DND-41 (cell line): ENCODE results near the gene PIGBOS1.

Experiments used
- ATAC-seq: fragments of 200-7000 bp; cut with Tn5 transposase; 3 replicates; pipeline ENCODE4 v1.9.1; 2021; ENCODE audit warnings: low read depth; ENCODE audit not compliant: insufficient read depth
- DNase-seq: peaks from one replicate; pipeline ENCODE4 v3.0.0-alpha.2; 2020
- H2AFZ ChIP-seq: 2 replicates; pipeline ENCODE4 v1.6.0; 2012; ENCODE audit warnings: low read depth, low read length
- H3K27ac ChIP-seq: 2 replicates; pipeline ENCODE4 v1.5.1; 2012; ENCODE audit warnings: low read length, inconsistent platforms
- H3K27me3 ChIP-seq: fragments of 200-600 bp; sonication (generic); 2 replicates; pipeline ENCODE4 v1.6.0; 2012; ENCODE audit warnings: low read length, mild to moderate bottlenecking, inconsistent platforms; ENCODE audit not compliant: insufficient read depth, poor library complexity
- H3K36me3 ChIP-seq: 2 replicates; pipeline ENCODE4 v1.5.1; 2012; ENCODE audit warnings: low read length, inconsistent platforms; ENCODE audit not compliant: insufficient read depth
- H3K4me1 ChIP-seq: 2 replicates; pipeline ENCODE4 v1.5.1; 2012; ENCODE audit warnings: mild to moderate bottlenecking, low read length; ENCODE audit not compliant: insufficient read depth
- H3K4me2 ChIP-seq: 2 replicates; pipeline ENCODE4 v1.6.0; 2012; ENCODE audit warnings: mild to moderate bottlenecking, moderate library complexity, low read length, inconsistent platforms; ENCODE audit not compliant: insufficient read depth
- H3K4me3 ChIP-seq, 2 experiments: fragments of 200-600 bp in 1 of 2; shearing (Covaris generic) in 1 of 2; 2 replicates each; pipeline ENCODE4 v1.5.1; 2012 to 2016; ENCODE audit warnings: inconsistent platforms in 2 of 2, low read length in 2 of 2, mild to moderate bottlenecking in 2 of 2, low read depth in 1 of 2, moderate library complexity in 1 of 2
- H3K79me2 ChIP-seq: 2 replicates; pipeline ENCODE4 v1.6.0; 2012; ENCODE audit warnings: low read length, inconsistent platforms; ENCODE audit not compliant: insufficient read depth
- H3K9ac ChIP-seq: 2 replicates; pipeline ENCODE4 v1.6.0; 2012; ENCODE audit warnings: low read depth, mild to moderate bottlenecking, inconsistent platforms, low read length, moderate library complexity
- H3K9me3 ChIP-seq: 2 replicates; pipeline ENCODE4 v1.5.1; 2012; ENCODE audit warnings: low read length, moderate library complexity, mild to moderate bottlenecking, inconsistent platforms; ENCODE audit not compliant: insufficient read depth, severe bottlenecking
- H4K20me1 ChIP-seq: 2 replicates; pipeline ENCODE4 v1.6.0; 2012; ENCODE audit warnings: low read length; ENCODE audit not compliant: insufficient read depth
- EZH2 ChIP-seq: IDR thresholded peaks from 3 replicates; pipeline ENCODE4 v1.6.1; 2012; ENCODE audit warnings: borderline replicate concordance, low read depth, mild to moderate bottlenecking, moderate library complexity, low read length, inconsistent platforms; ENCODE audit not compliant: severe bottlenecking
- TF ChIP-seq, protein P1 (sequence below): IDR thresholded peaks from 2 replicates; pipeline ENCODE4 v1.5.1; 2012; ENCODE audit warnings: borderline replicate concordance, low read length, moderate library complexity, mild to moderate bottlenecking; ENCODE audit not compliant: poor library complexity, severe bottlenecking; ENCODE audit errors: extremely low read depth

PIGBOS1 gene

DNA sequence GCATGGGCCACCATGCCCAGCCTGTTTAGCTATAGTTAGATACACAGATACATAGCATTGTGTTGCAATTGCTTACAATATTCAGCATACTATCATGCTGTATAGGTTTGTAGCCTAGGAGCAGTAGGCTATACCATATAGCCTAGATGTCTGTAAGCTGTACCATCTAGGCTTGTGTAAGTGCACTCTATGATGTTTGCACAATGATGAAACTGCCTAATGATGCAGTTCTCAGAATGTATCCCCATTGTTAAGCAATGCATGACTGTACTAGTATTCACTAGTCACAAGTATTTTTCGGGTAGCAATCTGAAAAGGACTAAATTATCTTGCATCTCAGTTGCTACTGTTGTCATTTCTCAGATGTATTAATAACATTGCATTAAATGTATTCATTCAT is 16.1 kb upstream of the PIGBOS1 start:
- DNase-seq = no peak
- H4K20me1 ChIP-seq = no peaks in the 10 kb centered on the region
- TF ChIP-seq, protein P1, sequence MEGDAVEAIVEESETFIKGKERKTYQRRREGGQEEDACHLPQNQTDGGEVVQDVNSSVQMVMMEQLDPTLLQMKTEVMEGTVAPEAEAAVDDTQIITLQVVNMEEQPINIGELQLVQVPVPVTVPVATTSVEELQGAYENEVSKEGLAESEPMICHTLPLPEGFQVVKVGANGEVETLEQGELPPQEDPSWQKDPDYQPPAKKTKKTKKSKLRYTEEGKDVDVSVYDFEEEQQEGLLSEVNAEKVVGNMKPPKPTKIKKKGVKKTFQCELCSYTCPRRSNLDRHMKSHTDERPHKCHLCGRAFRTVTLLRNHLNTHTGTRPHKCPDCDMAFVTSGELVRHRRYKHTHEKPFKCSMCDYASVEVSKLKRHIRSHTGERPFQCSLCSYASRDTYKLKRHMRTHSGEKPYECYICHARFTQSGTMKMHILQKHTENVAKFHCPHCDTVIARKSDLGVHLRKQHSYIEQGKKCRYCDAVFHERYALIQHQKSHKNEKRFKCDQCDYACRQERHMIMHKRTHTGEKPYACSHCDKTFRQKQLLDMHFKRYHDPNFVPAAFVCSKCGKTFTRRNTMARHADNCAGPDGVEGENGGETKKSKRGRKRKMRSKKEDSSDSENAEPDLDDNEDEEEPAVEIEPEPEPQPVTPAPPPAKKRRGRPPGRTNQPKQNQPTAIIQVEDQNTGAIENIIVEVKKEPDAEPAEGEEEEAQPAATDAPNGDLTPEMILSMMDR = no peak
- ATAC-seq = no peak
- no peaks in the 10 kb centered on the region for H3K27me3 ChIP-seq
- no peaks in the 10 kb centered on the region for H3K9me3 ChIP-seq
- no peak overlapping the region for H3K4me3 ChIP-seq
- no peak overlapping the region for H2AFZ ChIP-seq
- no peak overlapping the region for H3K27ac ChIP-seq
- H3K4me2 ChIP-seq = no peak overlapping the region
- H3K79me2 ChIP-seq = no peaks in the 10 kb centered on the region
- H3K9ac ChIP-seq = no peak overlapping the region
- H3K36me3 ChIP-seq = peaks cover 54% of the 10 kb centered on the region
- no peaks in the 10 kb centered on the region for H3K4me1 ChIP-seq

DNA sequence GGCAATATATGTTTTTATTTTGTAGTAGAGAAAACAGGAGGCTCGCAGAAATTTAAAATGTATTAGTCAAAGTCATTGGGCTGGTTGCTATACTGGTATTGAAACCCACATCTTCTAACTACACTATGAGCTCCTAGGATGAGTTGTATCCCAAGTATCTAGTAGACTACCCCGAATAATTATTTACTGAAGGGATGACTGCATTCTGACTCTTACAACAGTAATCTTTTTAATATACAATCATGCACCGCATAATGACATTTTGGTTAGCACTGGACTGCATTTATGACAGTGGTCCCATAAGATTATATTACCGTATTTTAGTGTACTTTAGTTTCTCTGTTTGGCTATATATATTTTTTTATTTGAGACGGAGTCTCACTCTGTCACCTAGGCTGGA is 15.4 kb upstream of the PIGBOS1 start:
- DNase-seq (no peak), ATAC-seq (no peak)
- H3K4me3 ChIP-seq = no peak overlapping the region
- no peaks in the 10 kb centered on the region for H3K4me1 ChIP-seq
- no peak overlapping the region for H3K9ac ChIP-seq
- H3K79me2 ChIP-seq = no peaks in the 10 kb centered on the region
- no peaks in the 10 kb centered on the region for H3K27me3 ChIP-seq
- no peak overlapping the region for H3K4me2 ChIP-seq
- no peak for TF ChIP-seq EZH2
- TF ChIP-seq, protein P1 = no peak
- no peak overlapping the region for H2AFZ ChIP-seq
- no peak overlapping the region for H3K27ac ChIP-seq
- H3K36me3 ChIP-seq = peaks cover 51% of the 10 kb centered on the region
- H4K20me1 ChIP-seq = no peaks in the 10 kb centered on the region
- no peaks in the 10 kb centered on the region for H3K9me3 ChIP-seq

DNA sequence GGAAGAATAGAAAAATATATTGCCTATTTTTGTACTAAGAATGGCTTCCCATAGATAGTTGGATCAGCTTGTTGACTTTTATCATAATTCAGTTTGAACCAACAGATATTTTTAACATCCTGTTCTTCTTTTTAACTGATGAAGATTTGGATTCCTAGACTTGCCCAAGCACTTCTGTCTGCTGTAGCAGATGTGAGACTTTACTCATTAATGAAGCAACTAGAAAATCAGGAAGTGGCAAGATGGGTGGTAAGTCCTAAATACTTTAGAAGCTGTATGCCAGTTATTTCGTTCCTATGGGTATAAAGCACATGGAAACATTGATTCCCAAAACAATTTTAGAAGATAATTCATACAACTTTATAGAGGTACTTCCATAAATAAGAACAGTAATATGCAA is 8.5 kb upstream of the PIGBOS1 start:
- Histone ChIP-seq H3K4me2 (no peak overlapping the region), H3K79me2 (peaks cover 6% of the 10 kb centered on the region; the same call in 1 of the 2 replicates), H3K9ac (no peak overlapping the region), H2AFZ (no peak overlapping the region), H3K4me1 (no peaks in the 10 kb centered on the region), H3K36me3 (peaks cover 25% of the 10 kb centered on the region), H3K27me3 (no peaks in the 10 kb centered on the region), H4K20me1 (no peaks in the 10 kb centered on the region), H3K27ac (no peak overlapping the region), H3K4me3 (no peak overlapping the region), H3K9me3 (no peaks in the 10 kb centered on the region)
- no peak for ATAC-seq
- no peak for TF ChIP-seq EZH2
- TF ChIP-seq, protein P1 = no peak
- DNase-seq = no peak

DNA sequence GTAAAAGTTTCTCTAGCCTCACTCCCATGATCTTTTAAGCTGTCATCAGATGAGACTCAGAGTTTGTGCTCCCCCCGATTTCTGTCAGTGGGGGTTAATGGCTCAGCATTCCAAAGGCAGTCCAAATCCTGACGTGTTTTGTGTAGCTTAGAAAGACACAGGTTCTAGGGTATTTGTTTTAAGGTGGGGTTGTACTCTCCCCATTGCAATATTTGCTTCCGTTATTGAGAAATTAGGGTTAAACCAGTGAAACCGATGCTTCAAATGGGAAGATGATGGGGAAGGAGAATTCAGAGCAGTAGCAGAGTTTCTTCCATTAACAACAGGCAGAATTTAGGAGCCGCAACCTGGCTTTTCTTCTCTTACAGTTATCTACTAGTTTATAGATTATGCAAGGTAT is 3.5 kb upstream of the PIGBOS1 start:
- Histone ChIP-seq H3K9ac (no peak overlapping the region), H3K4me1 (peaks cover 33% of the 10 kb centered on the region), H3K9me3 (no peaks in the 10 kb centered on the region), H2AFZ (no peak overlapping the region), H3K4me2 (no peak overlapping the region), H3K79me2 (peaks cover 42% of the 10 kb centered on the region), H3K4me3 (no peak overlapping the region), H3K36me3 (peaks cover 5% of the 10 kb centered on the region; the same call in 1 of the 2 replicates), H3K27ac (no peak overlapping the region), H3K27me3 (no peaks in the 10 kb centered on the region), H4K20me1 (no peaks in the 10 kb centered on the region)
- no peak for ATAC-seq
- no peak for DNase-seq
- TF ChIP-seq, protein P1 = no peak
- TF ChIP-seq EZH2 = no peak
